GM23338 (cell line): ENCODE results near the gene ATP8A2. TPM values are rescaled to one million over a fixed set of nuclear protein-coding genes. Genes with fewer than 3 reads are reported as not detected.
"Not testable (repeated sequence)": the region's sequence is repeated elsewhere in the genome, so short reads cannot be mapped to it uniquely, and the experiment has no call there.

Experiments used
- ATAC-seq: fragments of 200-7000 bp; cut with Tn5 transposase; 3 replicates; pipeline ENCODE4 v1.9.1; 2020
- DNase-seq: peaks from one replicate; pipeline ENCODE4 v3.0.0-alpha.2; 2015; ENCODE audit warnings: low spot score
- H2AFZ ChIP-seq: fragments of 200-600 bp; sonication (generic); 2 replicates; pipeline ENCODE4 v1.8.0; 2016; ENCODE audit warnings: antibody characterized with exemption, mild to moderate bottlenecking, moderate library complexity
- H3F3A ChIP-seq: fragments of 200-600 bp; sonication (generic); replicated peaks from 2 replicates; pipeline ENCODE4 v1.8.0; 2017; ENCODE audit warnings: antibody characterized with exemption, mixed run types, low read depth
- H3K27ac ChIP-seq: fragments of 200-600 bp; sonication (generic); 2 replicates; pipeline ENCODE4 v1.6.1; 2016; ENCODE audit warnings: low read depth
- H3K27me3 ChIP-seq: fragments of 200-600 bp; sonication (generic); 2 replicates; pipeline ENCODE4 v1.8.0; 2016; ENCODE audit warnings: mild to moderate bottlenecking, mixed run types, moderate library complexity; ENCODE audit not compliant: insufficient read depth
- H3K36me3 ChIP-seq: fragments of 200-600 bp; sonication (generic); 2 replicates; pipeline ENCODE4 v1.8.0; 2016; ENCODE audit warnings: mild to moderate bottlenecking; ENCODE audit not compliant: insufficient read depth
- H3K4me1 ChIP-seq: fragments of 200-600 bp; sonication (generic); 2 replicates; pipeline ENCODE4 v1.8.0; 2016; ENCODE audit warnings: mild to moderate bottlenecking, moderate library complexity; ENCODE audit not compliant: insufficient read depth
- H3K4me2 ChIP-seq: fragments of 200-600 bp; sonication (generic); 2 replicates; pipeline ENCODE4 v1.7.1; 2017; ENCODE audit warnings: mixed run types
- H3K4me3 ChIP-seq: fragments of 200-600 bp; sonication (generic); 2 replicates; pipeline ENCODE4 v1.6.1; 2016; ENCODE audit warnings: mixed run types
- H3K79me2 ChIP-seq: fragments of 200-600 bp; sonication (generic); replicated peaks from 2 replicates; pipeline ENCODE4 v1.8.0; 2017; ENCODE audit warnings: mild to moderate bottlenecking; ENCODE audit not compliant: insufficient read depth
- H3K9me2 ChIP-seq: fragments of 200-600 bp; sonication (generic); 2 replicates; pipeline ENCODE4 v1.8.0; 2017; ENCODE audit not compliant: insufficient read depth
- H4K20me1 ChIP-seq: fragments of 200-600 bp; sonication (generic); replicated peaks from 2 replicates; pipeline ENCODE4 v1.8.0; 2017; ENCODE audit warnings: mild to moderate bottlenecking; ENCODE audit not compliant: insufficient read depth
- H3K27ac Mint-ChIP-seq: 2 replicates; pipeline ENCODE4 v1.8.0; 2020; ENCODE audit warnings: inconsistent platforms, mild to moderate bottlenecking, moderate library complexity, mixed read lengths
- H3K27me3 Mint-ChIP-seq: 3 replicates; pipeline ENCODE4 v1.8.0; 2022; ENCODE audit warnings: low read depth, mild to moderate bottlenecking, moderate library complexity, mixed read lengths, inconsistent platforms; ENCODE audit not compliant: insufficient read depth, poor library complexity
- H3K36me3 Mint-ChIP-seq: 3 replicates; pipeline ENCODE4 v1.8.0; 2021; ENCODE audit warnings: low read depth, mild to moderate bottlenecking, inconsistent platforms, moderate library complexity, mixed read lengths
- H3K4me1 Mint-ChIP-seq: 3 replicates; pipeline ENCODE4 v1.8.0; 2020; ENCODE audit warnings: mild to moderate bottlenecking, inconsistent platforms, mixed read lengths
- H3K4me3 Mint-ChIP-seq: 3 replicates; pipeline ENCODE4 v1.8.0; 2021; ENCODE audit warnings: moderate library complexity, mild to moderate bottlenecking, inconsistent platforms, mixed read lengths
- H3K9me3 Mint-ChIP-seq: 3 replicates; pipeline ENCODE4 v1.8.0; 2020; ENCODE audit warnings: moderate library complexity, mild to moderate bottlenecking, inconsistent platforms, mixed read lengths
- ZNF114 ChIP-seq: fragments of 250-450 bp; sonication (Bioruptor Pico); IDR thresholded peaks from 2 replicates; pipeline ENCODE4 v1.5.0; 2020; ENCODE audit warnings: mild to moderate bottlenecking, moderate library complexity
- ZNF331 ChIP-seq: fragments of 250-450 bp; sonication (Bioruptor Pico); IDR thresholded peaks from 2 replicates; pipeline ENCODE4 v1.5.0; 2020; ENCODE audit warnings: low read depth, mild to moderate bottlenecking, moderate library complexity
- polyA plus RNA-seq: library from polyadenylated mRNA; unstranded; fragments of >200 nt; fragmentation: Nextera tagmentation; extraction: Ambion mirVana; gene quantifications from 2 replicates; pipeline ENCODE4 v1.2.1, GENCODE V29; 2016
- total RNA-seq: library from RNA; depleted of rRNA; stranded (reverse); fragments of >200 nt; shearing (Covaris generic); gene quantifications from 2 replicates; pipeline ENCODE4 v1.2.3, GENCODE V29; 2014
- TF ChIP-seq, protein P1 (sequence below): IDR thresholded peaks from 2 replicates; pipeline ENCODE4 v1.6.1; 2016; ENCODE audit warnings: antibody characterized with exemption
- TF ChIP-seq, protein P2 (sequence below), 2 experiments: fragments of 200-600 bp in 1 of 2; sonication (generic) in 1 of 2; conservative IDR thresholded peaks; 2 replicates each; pipeline versions ENCODE4 v1.5.1 to v1.6.1; 2016 to 2017; ENCODE audit warnings: antibody characterized with exemption in 2 of 2, low read depth in 2 of 2, mild to moderate bottlenecking in 2 of 2, moderate library complexity in 1 of 2

ATP8A2 gene
- total and polyA plus RNA-seq, 2 experiments from 2014 or later = 5.7 to 8.8 TPM

GRCh38 chr13:26062853-26063444 lies 691.2 kb downstream of the ATP8A2 start:
- H3K36me3 ChIP-seq = no peaks in the 10 kb centered on the region
- no peaks in the 10 kb centered on the region for H3K9me3 Mint-ChIP-seq
- TF ChIP-seq, protein P1, sequence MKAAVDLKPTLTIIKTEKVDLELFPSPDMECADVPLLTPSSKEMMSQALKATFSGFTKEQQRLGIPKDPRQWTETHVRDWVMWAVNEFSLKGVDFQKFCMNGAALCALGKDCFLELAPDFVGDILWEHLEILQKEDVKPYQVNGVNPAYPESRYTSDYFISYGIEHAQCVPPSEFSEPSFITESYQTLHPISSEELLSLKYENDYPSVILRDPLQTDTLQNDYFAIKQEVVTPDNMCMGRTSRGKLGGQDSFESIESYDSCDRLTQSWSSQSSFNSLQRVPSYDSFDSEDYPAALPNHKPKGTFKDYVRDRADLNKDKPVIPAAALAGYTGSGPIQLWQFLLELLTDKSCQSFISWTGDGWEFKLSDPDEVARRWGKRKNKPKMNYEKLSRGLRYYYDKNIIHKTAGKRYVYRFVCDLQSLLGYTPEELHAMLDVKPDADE = no peak
- TF ChIP-seq, protein P2, sequence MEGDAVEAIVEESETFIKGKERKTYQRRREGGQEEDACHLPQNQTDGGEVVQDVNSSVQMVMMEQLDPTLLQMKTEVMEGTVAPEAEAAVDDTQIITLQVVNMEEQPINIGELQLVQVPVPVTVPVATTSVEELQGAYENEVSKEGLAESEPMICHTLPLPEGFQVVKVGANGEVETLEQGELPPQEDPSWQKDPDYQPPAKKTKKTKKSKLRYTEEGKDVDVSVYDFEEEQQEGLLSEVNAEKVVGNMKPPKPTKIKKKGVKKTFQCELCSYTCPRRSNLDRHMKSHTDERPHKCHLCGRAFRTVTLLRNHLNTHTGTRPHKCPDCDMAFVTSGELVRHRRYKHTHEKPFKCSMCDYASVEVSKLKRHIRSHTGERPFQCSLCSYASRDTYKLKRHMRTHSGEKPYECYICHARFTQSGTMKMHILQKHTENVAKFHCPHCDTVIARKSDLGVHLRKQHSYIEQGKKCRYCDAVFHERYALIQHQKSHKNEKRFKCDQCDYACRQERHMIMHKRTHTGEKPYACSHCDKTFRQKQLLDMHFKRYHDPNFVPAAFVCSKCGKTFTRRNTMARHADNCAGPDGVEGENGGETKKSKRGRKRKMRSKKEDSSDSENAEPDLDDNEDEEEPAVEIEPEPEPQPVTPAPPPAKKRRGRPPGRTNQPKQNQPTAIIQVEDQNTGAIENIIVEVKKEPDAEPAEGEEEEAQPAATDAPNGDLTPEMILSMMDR (conservative IDR thresholded peaks at IDR 0.05; ENCODE audit: low read depth in 2 of 2) = peak; percentile 85 to 94
- no peaks in the 10 kb centered on the region for H4K20me1 ChIP-seq
- no peaks in the 10 kb centered on the region for H3F3A ChIP-seq
- no peaks in the 10 kb centered on the region for H3K27me3 ChIP-seq
- H3K4me1 ChIP-seq = 0 out of 2 replicates have a peak, but pooled peaks cover 2% of the 10 kb centered on the region
- H3K27ac Mint-ChIP-seq = no peak overlapping the region
- H3K79me2 ChIP-seq = no peaks in the 10 kb centered on the region
- no peak overlapping the region for H2AFZ ChIP-seq
- no peak overlapping the region for H3K4me3 ChIP-seq
- H3K4me1 Mint-ChIP-seq = peaks cover 12% of the 10 kb centered on the region
- no peak overlapping the region for H3K4me3 Mint-ChIP-seq
- peak; percentile 77 for ATAC-seq
- H3K4me2 ChIP-seq = no peak overlapping the region
- DNase-seq = peak; percentile 74
- no peaks in the 10 kb centered on the region for H3K36me3 Mint-ChIP-seq
- H3K27me3 Mint-ChIP-seq = peaks cover 4% of the 10 kb centered on the region
- H3K9me2 ChIP-seq = no peaks in the 10 kb centered on the region
- H3K27ac ChIP-seq = no peak overlapping the region

DNA sequence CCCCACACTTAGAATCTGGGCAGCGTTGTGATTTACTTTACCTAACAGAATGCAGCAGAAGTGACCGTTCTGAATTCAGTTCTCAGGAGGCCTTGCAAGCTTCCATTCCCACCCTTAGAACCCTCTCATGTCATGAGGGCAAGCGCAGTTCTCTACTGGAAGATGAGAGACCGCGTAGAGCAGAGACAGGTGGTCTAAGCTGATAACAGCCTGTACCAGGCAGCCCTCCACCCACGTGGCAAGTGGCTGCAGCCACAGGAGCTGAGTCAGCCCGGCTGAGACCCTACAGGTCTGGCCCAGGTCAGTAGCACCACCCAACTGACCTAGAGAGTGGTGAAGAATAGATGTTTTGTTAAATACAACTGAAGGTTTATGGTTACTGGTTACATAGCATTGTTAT lies 694.7 kb downstream of the ATP8A2 start:
- not testable (repeated sequence) for H4K20me1 ChIP-seq, H3K4me3 ChIP-seq, H3K79me2 ChIP-seq, DNase-seq, ATAC-seq, H3K36me3 ChIP-seq, H3K27ac Mint-ChIP-seq, H3F3A ChIP-seq, H3K27me3 Mint-ChIP-seq, H3K4me3 Mint-ChIP-seq, H3K36me3 Mint-ChIP-seq, H3K9me3 Mint-ChIP-seq, H3K9me2 ChIP-seq, H3K4me2 ChIP-seq, H3K4me1 ChIP-seq, H3K27ac ChIP-seq, H3K4me1 Mint-ChIP-seq, H2AFZ ChIP-seq, H3K27me3 ChIP-seq

DNA sequence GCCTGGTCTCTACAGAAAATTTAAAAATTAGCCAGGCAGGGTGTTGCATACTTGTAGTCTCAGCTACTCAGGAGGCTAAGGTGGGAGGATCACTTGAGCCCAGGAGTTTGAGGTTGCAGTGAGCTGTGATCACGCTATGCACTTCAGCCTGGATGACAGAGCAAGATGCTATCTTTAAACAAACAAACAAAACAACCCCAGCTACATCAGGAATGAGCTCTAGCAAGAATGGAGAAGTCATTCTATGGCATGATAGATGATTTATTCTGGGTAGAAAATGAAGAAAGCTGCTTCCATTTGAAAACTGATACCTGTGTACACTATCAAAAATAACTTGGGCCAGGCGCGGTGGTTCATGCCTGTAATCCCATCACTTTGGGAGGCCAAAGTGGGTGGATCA lies 695.8 kb downstream of the ATP8A2 start:
- no peak overlapping the region for H3K4me2 ChIP-seq
- Mint-ChIP-seq H3K27ac (no peak overlapping the region), H3K4me3 (no peak overlapping the region), H3K4me1 (peaks cover 5% of the 10 kb centered on the region; the same call in 2 of the 3 replicates), H3K36me3 (no peaks in the 10 kb centered on the region), H3K9me3 (no peaks in the 10 kb centered on the region), H3K27me3 (peaks cover 4% of the 10 kb centered on the region)
- H3K27me3 ChIP-seq = no peaks in the 10 kb centered on the region
- H3K4me3 ChIP-seq = no peak overlapping the region
- H3F3A ChIP-seq = no peaks in the 10 kb centered on the region
- ATAC-seq (no peak), DNase-seq (no peak)
- H3K4me1 ChIP-seq = no peaks in the 10 kb centered on the region
- no peak for TF ChIP-seq ZNF114 (CRISPR knock-in tag)
- TF ChIP-seq ZNF331 (CRISPR knock-in tag) = no peak
- no peaks in the 10 kb centered on the region for H3K36me3 ChIP-seq
- no peaks in the 10 kb centered on the region for H3K9me2 ChIP-seq
- H2AFZ ChIP-seq = no peak overlapping the region
- no peaks in the 10 kb centered on the region for H4K20me1 ChIP-seq
- no peaks in the 10 kb centered on the region for H3K79me2 ChIP-seq
- H3K27ac ChIP-seq = no peak overlapping the region

GRCh38 chr13:26068372-26068771 lies 696.6 kb downstream of the ATP8A2 start:
- H3K27ac ChIP-seq, H3K36me3 ChIP-seq, H3K79me2 ChIP-seq, H3F3A ChIP-seq, H3K4me1 ChIP-seq, H3K9me3 Mint-ChIP-seq, H3K4me3 Mint-ChIP-seq, H3K27me3 Mint-ChIP-seq, H3K4me2 ChIP-seq, H3K4me1 Mint-ChIP-seq, H2AFZ ChIP-seq, H3K4me3 ChIP-seq, H3K36me3 Mint-ChIP-seq, H3K9me2 ChIP-seq, DNase-seq, H4K20me1 ChIP-seq, ATAC-seq, H3K27ac Mint-ChIP-seq, H3K27me3 ChIP-seq: not testable (repeated sequence)

DNA sequence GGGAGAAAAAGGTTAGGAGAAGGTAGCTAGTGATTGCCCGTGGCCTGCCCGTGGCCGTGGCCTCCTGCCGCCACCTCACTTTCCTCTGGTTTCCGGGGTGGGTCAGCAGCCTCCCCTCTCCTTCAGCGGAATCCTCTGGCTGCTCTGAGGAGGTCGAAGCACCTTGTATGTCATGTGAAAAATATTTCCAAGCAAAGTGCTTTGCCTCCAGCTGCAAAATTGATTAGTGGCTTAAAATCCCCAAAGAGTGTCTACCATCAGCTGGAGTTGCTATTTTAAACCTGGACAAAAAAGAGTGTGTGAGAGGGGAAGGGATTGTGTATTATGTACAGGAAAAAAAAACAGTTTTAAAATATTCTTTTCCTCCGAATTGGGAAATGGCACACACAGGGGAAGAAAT lies 697.9 kb downstream of the ATP8A2 start:
- not testable (repeated sequence) for H3K9me2 ChIP-seq, H3K27me3 Mint-ChIP-seq, H3K27ac ChIP-seq, H2AFZ ChIP-seq, ATAC-seq, H4K20me1 ChIP-seq, H3K4me1 ChIP-seq, H3K36me3 Mint-ChIP-seq, H3K79me2 ChIP-seq, H3K27ac Mint-ChIP-seq, H3K9me3 Mint-ChIP-seq, H3F3A ChIP-seq, H3K4me3 ChIP-seq, H3K4me1 Mint-ChIP-seq, H3K4me3 Mint-ChIP-seq, H3K27me3 ChIP-seq, H3K36me3 ChIP-seq, H3K4me2 ChIP-seq, DNase-seq
